Smooth muscle cell (in vitro differentiated cells): ENCODE measurements around the gene MRPL58. TPM values are rescaled to one million over a fixed set of nuclear protein-coding genes. Genes with fewer than 3 reads are reported as not detected.
A peak's percentile ranks its signal among the peaks of the same experiment; 100 is the strongest.

Experiments used
- DNase-seq: peaks from one replicate; lab custom pipeline; 2025; ENCODE audit not compliant: unreplicated experiment; lab: John Stamatoyannopoulos, UW
- H2AFZ ChIP-seq: fragments of 200-600 bp; sonication (generic); 2 replicates; pipeline ENCODE4 v1.6.0; 2016; ENCODE audit warnings: antibody characterized with exemption, low read depth, mild to moderate bottlenecking
- H3F3A ChIP-seq: fragments of 200-600 bp; sonication (generic); 2 replicates; pipeline ENCODE4 v1.6.0; 2017; ENCODE audit warnings: antibody characterized with exemption, low read depth
- H3K27ac ChIP-seq: fragments of 200-600 bp; sonication (generic); 2 replicates; pipeline ENCODE4 v1.5.1; 2016; ENCODE audit warnings: low read depth, mild to moderate bottlenecking
- H3K27me3 ChIP-seq: fragments of 200-600 bp; sonication (generic); 2 replicates; pipeline ENCODE4 v1.6.1; 2016; ENCODE audit warnings: low read depth, mild to moderate bottlenecking
- H3K36me3 ChIP-seq: fragments of 200-600 bp; sonication (generic); 2 replicates; pipeline ENCODE4 v1.5.1; 2016; ENCODE audit warnings: low read depth
- H3K4me1 ChIP-seq: fragments of 200-600 bp; sonication (generic); 2 replicates; pipeline ENCODE4 v1.5.1; 2016; ENCODE audit warnings: low read depth
- H3K4me2 ChIP-seq: fragments of 200-600 bp; sonication (generic); 2 replicates; pipeline ENCODE4 v1.6.0; 2016; ENCODE audit warnings: mild to moderate bottlenecking
- H3K4me3 ChIP-seq: fragments of 200-600 bp; sonication (generic); 2 replicates; pipeline ENCODE4 v1.5.1; 2016; ENCODE audit warnings: mild to moderate bottlenecking
- H3K79me2 ChIP-seq: fragments of 200-600 bp; sonication (generic); 2 replicates; pipeline ENCODE4 v1.6.0; 2016; ENCODE audit warnings: low read depth, mild to moderate bottlenecking
- H3K9ac ChIP-seq: fragments of 200-600 bp; sonication (generic); 2 replicates; pipeline ENCODE4 v1.6.0; 2016; ENCODE audit warnings: low read depth
- H3K9me3 ChIP-seq: fragments of 200-600 bp; sonication (generic); replicated peaks from 2 replicates; pipeline ENCODE4 v1.5.1; 2016; ENCODE audit warnings: low read depth
- H4K20me1 ChIP-seq: fragments of 200-600 bp; sonication (generic); 2 replicates; pipeline ENCODE4 v1.6.0; 2016; ENCODE audit warnings: low read depth
- WGBS: methylation state at CpG from one replicate; pipeline ENCODE4 v1.1.7; 2016; ENCODE audit warnings: low lambda C conversion rate; 5-methylcytosine and 5-hydroxymethylcytosine counted together
- polyA plus RNA-seq: library from polyadenylated mRNA; unstranded; fragments of >200 nt; fragmentation: Nextera tagmentation; extraction: Ambion mirVana; gene quantifications from 2 replicates; pipeline ENCODE4 v1.2.1, GENCODE V29; 2016
- total RNA-seq: library from RNA; depleted of rRNA; stranded (reverse); fragments of >200 nt; gene quantifications from 2 replicates; pipeline ENCODE4 v1.2.3, GENCODE V29; 2014
- TF ChIP-seq, protein P1 (sequence below): fragments of 200-600 bp; sonication (generic); IDR thresholded peaks from 2 replicates; pipeline ENCODE4 v1.5.1; 2017; ENCODE audit warnings: borderline replicate concordance, mild to moderate bottlenecking, antibody characterized with exemption; ENCODE audit not compliant: insufficient read depth, poor library complexity, severe bottlenecking

Gene MRPL58
- total and polyA plus RNA-seq, 2 experiments from 2014 or later, result 36.2 to 75.6 TPM

- DNase-seq, result no peak
These were observed 53.2 kb downstream of the MRPL58 start for GRCh38 chr17:75065562-75066151.

DNA sequence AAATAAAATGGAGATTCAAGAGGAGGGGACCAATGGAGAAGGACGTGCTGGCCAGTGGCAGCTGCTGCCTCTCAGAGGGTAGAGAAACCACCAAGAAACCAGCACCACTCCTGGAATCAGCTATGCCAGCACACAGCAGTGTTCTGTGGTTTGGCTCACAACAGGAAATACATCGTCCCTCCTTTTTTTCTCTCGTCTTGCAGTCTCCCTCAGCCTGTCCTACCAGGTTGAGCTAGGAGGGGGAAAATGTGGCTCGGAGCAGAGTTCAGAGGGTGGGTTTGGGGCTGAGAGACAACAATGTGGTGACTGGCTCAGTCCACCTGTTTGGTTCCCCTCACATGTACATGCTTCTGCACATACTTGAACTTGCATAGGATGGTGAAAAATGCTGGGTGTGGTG, 55.4 kb downstream of the MRPL58 start:
- no peak overlapping the region for H2AFZ ChIP-seq
- no peaks in the 10 kb centered on the region for H4K20me1 ChIP-seq
- TF ChIP-seq, protein P1, sequence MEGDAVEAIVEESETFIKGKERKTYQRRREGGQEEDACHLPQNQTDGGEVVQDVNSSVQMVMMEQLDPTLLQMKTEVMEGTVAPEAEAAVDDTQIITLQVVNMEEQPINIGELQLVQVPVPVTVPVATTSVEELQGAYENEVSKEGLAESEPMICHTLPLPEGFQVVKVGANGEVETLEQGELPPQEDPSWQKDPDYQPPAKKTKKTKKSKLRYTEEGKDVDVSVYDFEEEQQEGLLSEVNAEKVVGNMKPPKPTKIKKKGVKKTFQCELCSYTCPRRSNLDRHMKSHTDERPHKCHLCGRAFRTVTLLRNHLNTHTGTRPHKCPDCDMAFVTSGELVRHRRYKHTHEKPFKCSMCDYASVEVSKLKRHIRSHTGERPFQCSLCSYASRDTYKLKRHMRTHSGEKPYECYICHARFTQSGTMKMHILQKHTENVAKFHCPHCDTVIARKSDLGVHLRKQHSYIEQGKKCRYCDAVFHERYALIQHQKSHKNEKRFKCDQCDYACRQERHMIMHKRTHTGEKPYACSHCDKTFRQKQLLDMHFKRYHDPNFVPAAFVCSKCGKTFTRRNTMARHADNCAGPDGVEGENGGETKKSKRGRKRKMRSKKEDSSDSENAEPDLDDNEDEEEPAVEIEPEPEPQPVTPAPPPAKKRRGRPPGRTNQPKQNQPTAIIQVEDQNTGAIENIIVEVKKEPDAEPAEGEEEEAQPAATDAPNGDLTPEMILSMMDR, result no peak
- no peak overlapping the region for H3K4me2 ChIP-seq
- H3K79me2 ChIP-seq, result no peaks in the 10 kb centered on the region
- no peak overlapping the region for H3K9ac ChIP-seq
- H3K27me3 ChIP-seq, result no peaks in the 10 kb centered on the region
- no peaks in the 10 kb centered on the region for H3K9me3 ChIP-seq
- no peak overlapping the region for H3K4me3 ChIP-seq
- H3K27ac ChIP-seq, result no peak overlapping the region
- WGBS, result 69% methylated on average over 4 of the region's 4 CpGs
- no peaks in the 10 kb centered on the region for H3F3A ChIP-seq
- H3K36me3 ChIP-seq, result no peaks in the 10 kb centered on the region
- no peaks in the 10 kb centered on the region for H3K4me1 ChIP-seq
- no peak for DNase-seq

More at GRCh38 chr17:75065562-75066151, 53.2 kb downstream of the MRPL58 start:
- Histone ChIP-seq H3K4me2 (no peak overlapping the region), H3K79me2 (no peaks in the 10 kb centered on the region), H3K4me3 (no peak overlapping the region), H4K20me1 (no peaks in the 10 kb centered on the region), H3K27ac (peak overlapping the region; percentile 1), H3F3A (no peaks in the 10 kb centered on the region), H3K36me3 (no peaks in the 10 kb centered on the region), H2AFZ (no peak overlapping the region), H3K4me1 (no peaks in the 10 kb centered on the region), H3K27me3 (no peaks in the 10 kb centered on the region), H3K9me3 (no peaks in the 10 kb centered on the region), H3K9ac (no peak overlapping the region)
- TF ChIP-seq, protein P1, result no peak
- WGBS, result 89% methylated on average over 6 of the region's 6 CpGs

DNA sequence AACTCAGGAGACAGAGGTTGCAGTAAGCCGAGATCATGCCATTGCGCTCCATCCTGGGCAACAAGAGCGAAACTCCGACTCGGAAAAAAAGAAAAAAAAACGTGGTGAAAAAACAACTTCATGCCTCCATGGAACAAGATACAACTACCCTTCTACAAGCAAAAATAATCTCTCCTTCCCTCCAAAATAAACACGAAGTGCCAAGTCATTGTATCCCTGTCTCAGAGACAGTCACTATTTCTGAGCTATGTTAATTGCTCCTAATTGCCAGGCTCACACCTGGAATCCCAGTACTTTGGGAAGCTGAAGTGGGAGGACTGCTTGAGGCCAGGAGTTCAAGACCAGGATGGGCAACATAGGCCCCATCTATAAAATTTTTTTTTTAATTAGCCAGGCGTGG, 56.3 kb downstream of the MRPL58 start:
- TF ChIP-seq, protein P1, result no peak
- no peak for DNase-seq
- Histone ChIP-seq H3K4me1 (no peaks in the 10 kb centered on the region), H3K27ac (no peak overlapping the region), H3K9me3 (no peaks in the 10 kb centered on the region), H3K4me3 (no peak overlapping the region), H3K27me3 (no peaks in the 10 kb centered on the region), H3F3A (no peaks in the 10 kb centered on the region), H4K20me1 (no peaks in the 10 kb centered on the region), H3K4me2 (no peak overlapping the region), H2AFZ (no peak overlapping the region), H3K9ac (no peak overlapping the region), H3K79me2 (no peaks in the 10 kb centered on the region), H3K36me3 (no peaks in the 10 kb centered on the region)
- WGBS, result 80% methylated on average over 8 of the region's 8 CpGs

GRCh38 chr17:75069783-75070182, 57.3 kb downstream of the MRPL58 start:
- Histone ChIP-seq H3K79me2 (no peaks in the 10 kb centered on the region), H3K9me3 (no peaks in the 10 kb centered on the region), H2AFZ (no peak overlapping the region), H3K4me2 (no peak overlapping the region), H4K20me1 (no peaks in the 10 kb centered on the region), H3K4me1 (no peaks in the 10 kb centered on the region), H3K4me3 (no peak overlapping the region), H3K27me3 (no peaks in the 10 kb centered on the region), H3K9ac (no peak overlapping the region), H3F3A (no peaks in the 10 kb centered on the region), H3K27ac (no peak overlapping the region), H3K36me3 (no peaks in the 10 kb centered on the region)
- WGBS, result 94% methylated on average over 2 of the region's 2 CpGs
- TF ChIP-seq, protein P1, result no peak
- no peak for DNase-seq
